Sigmoid colon (tissue), 7 donors: ENCODE results near the gene DCAF16. TPM values are rescaled to one million over a fixed set of nuclear protein-coding genes. Genes with fewer than 3 reads are reported as not detected.

Experiments
- DNase-seq: peaks from one replicate; pipeline ENCODE4 v3.0.0-alpha.2; 2019
- H3K27ac ChIP-seq, 4 donors: fragments of 200-600 bp; sonication (generic); one replicate each; pipeline ENCODE4 v1.5.1; 2016 to 2019; ENCODE audit warnings: mild to moderate bottlenecking in 1 of 4
- H3K27me3 ChIP-seq, 3 donors: fragments of 200-600 bp; sonication (generic); one replicate each; pipeline ENCODE4 v1.5.1; 2019; ENCODE audit warnings: mild to moderate bottlenecking in 1 of 3
- H3K36me3 ChIP-seq, 4 donors: fragments of 200-600 bp; sonication (generic); one replicate each; pipeline ENCODE4 v1.5.1; 2016 to 2019
- H3K4me1 ChIP-seq, 4 donors: fragments of 200-600 bp; sonication (generic); one replicate each; pipeline ENCODE4 v1.5.1; 2017 to 2019
- H3K4me3 ChIP-seq, 4 donors: fragments of 200-600 bp; sonication (generic); one replicate each; pipeline ENCODE4 v1.5.1; 2017 to 2019; ENCODE audit warnings: mild to moderate bottlenecking in 2 of 4, moderate library complexity in 1 of 4
- H3K9me3 ChIP-seq, 4 donors: fragments of 200-600 bp in 3 of 4; sonication (generic) in 3 of 4; one replicate each; pipeline versions ENCODE4 v1.5.1 to v1.6.1; 2013 to 2019
- EP300 ChIP-seq, 4 donors: sonication (generic); formaldehyde crosslinking; IDR thresholded peaks; one replicate each; pipeline ENCODE4 v1.6.1; 2017; ENCODE audit warnings: antibody characterized with exemption in 4 of 4
- POLR2A ChIP-seq, 2 donors: fragments of 450-650 bp; IDR thresholded peaks; one replicate each; pipeline ENCODE4 v1.6.1; 2016; ENCODE audit warnings: antibody characterized with exemption in 2 of 2, mild to moderate bottlenecking in 2 of 2, moderate library complexity in 2 of 2
- POLR2AphosphoS5 ChIP-seq, 4 donors: sonication (generic); formaldehyde crosslinking; IDR thresholded peaks; one replicate each; pipeline ENCODE4 v1.6.1; 2017; ENCODE audit warnings: antibody characterized with exemption in 4 of 4
- WGBS, 2 donors: extraction: QIAGEN DNeasy Blood & Tissue Kit; methylation state at CpG; one replicate each; pipeline ENCODE4 v1.1.7; 2013; 5-methylcytosine and 5-hydroxymethylcytosine counted together
- intact Hi-C: fragments of 100-400 bp; cut with DNase I; formaldehyde crosslinking; loops from one replicate; pipeline ENCODE4 v1.15.1; 2023
- polyA plus RNA-seq, 3 donors: library from polyadenylated mRNA; stranded (reverse); fragments of 200-250 nt; gene quantifications; one replicate each; pipeline ENCODE4 v1.2.3, GENCODE V29; 2013
- total RNA-seq, 4 donors: library from RNA; depleted of rRNA; stranded (reverse); fragments of >200 nt; gene quantifications; one replicate each; pipeline ENCODE4 v1.1.0, GENCODE V29; 2016
- TF ChIP-seq, protein P1 (sequence below), 4 experiments: fragments of 450-650 bp in 3 of 4; fragments of 200-600 bp in 1 of 4; IDR thresholded peaks; one replicate each; pipeline ENCODE4 v1.5.1; 2016 to 2019; ENCODE audit warnings: antibody characterized with exemption in 4 of 4, mild to moderate bottlenecking in 3 of 4, moderate library complexity in 2 of 4
- donor health status: healthy with polysubstance abuse.
- donor health status: Bipolar disorder and iron deficiency.
- donor health status: healthy.

The DCAF16 gene
- total and polyA plus RNA-seq, 7 donors, result 5.8 to 31.5 (median 23.2) TPM

GRCh38 chr4:17787315-17787714, 23.2 kb downstream of the DCAF16 start:
- DNase-seq, result no peak
- Histone ChIP-seq H3K27ac (no peak overlapping the region), H3K4me1 (no peaks in the 10 kb centered on the region), H3K36me3 (no peaks in the 10 kb centered on the region), H3K27me3 (no peaks in the 10 kb centered on the region), H3K9me3 (no peaks in the 10 kb centered on the region), H3K4me3 (no peak overlapping the region)
- TF ChIP-seq POLR2AphosphoS5 (IDR thresholded peaks at IDR 0.05), result no peak
- no peak for TF ChIP-seq EP300 (IDR thresholded peaks at IDR 0.05)
- no peak for TF ChIP-seq POLR2A (IDR thresholded peaks at IDR 0.05)
- TF ChIP-seq, protein P1, sequence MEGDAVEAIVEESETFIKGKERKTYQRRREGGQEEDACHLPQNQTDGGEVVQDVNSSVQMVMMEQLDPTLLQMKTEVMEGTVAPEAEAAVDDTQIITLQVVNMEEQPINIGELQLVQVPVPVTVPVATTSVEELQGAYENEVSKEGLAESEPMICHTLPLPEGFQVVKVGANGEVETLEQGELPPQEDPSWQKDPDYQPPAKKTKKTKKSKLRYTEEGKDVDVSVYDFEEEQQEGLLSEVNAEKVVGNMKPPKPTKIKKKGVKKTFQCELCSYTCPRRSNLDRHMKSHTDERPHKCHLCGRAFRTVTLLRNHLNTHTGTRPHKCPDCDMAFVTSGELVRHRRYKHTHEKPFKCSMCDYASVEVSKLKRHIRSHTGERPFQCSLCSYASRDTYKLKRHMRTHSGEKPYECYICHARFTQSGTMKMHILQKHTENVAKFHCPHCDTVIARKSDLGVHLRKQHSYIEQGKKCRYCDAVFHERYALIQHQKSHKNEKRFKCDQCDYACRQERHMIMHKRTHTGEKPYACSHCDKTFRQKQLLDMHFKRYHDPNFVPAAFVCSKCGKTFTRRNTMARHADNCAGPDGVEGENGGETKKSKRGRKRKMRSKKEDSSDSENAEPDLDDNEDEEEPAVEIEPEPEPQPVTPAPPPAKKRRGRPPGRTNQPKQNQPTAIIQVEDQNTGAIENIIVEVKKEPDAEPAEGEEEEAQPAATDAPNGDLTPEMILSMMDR (IDR thresholded peaks at IDR 0.05), result no peak
- intact Hi-C loops, result no loop called here
- WGBS, 2 donors, result 80 to 81% methylated on average over 5 of the region's 5 CpGs

DNA sequence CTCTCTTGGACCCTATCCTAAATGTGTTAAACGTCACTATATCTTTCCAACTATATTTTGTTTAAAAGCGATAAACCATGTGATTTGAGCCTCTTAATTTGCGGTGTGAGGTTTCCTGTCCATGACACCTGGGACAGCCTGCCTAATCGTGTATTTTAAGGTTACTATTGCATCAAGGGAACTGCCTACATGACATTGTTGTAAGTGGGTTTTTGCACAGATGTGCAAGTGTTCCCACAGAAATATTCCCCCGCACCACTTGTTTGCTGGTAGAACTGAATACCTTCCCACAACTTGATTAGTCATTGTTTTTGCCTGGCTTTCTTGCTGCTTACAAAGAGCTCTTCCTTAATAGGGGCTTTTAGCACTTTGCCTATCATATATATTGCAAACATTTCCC, 24.0 kb downstream of the DCAF16 start:
- Histone ChIP-seq H3K9me3 (no peaks in the 10 kb centered on the region), H3K27me3 (peaks cover 0 to 2% (median 0%) of the 10 kb centered on the region in 3 donors), H3K4me3 (no peak overlapping the region), H3K27ac (no peak overlapping the region), H3K36me3 (no peaks in the 10 kb centered on the region), H3K4me1 (peaks cover 0 to 6% (median 5%) of the 10 kb centered on the region in 4 donors)
- intact Hi-C loops, result no loop called here
- WGBS, 2 donors, result 44 to 72% methylated on average over 5 of the region's 5 CpGs
- TF ChIP-seq EP300 (IDR thresholded peaks at IDR 0.05) (no peak), POLR2A (IDR thresholded peaks at IDR 0.05) (no peak), POLR2AphosphoS5 (IDR thresholded peaks at IDR 0.05) (no peak)
- TF ChIP-seq, protein P1 (IDR thresholded peaks at IDR 0.05), result no peak
- DNase-seq, result no peak

DNA sequence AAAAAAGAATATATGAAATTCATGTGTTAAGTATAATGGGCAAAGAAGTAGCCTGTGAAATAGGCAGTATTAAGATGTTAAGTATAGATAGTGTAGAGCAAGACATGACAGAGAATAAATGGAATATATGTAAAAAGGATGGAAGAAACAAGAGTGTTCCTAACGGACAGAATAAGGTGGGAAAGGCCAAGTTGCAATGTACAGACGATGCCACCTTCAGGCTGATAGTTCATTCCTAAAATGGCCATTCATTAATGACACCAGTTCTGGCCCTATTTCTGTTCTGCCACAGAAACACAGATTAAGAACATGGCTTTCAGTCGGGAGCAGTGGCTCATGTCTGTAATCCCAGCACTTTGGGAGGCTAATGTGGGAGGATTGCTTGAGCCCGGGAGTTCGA, 24.7 kb downstream of the DCAF16 start:
- no peak for TF ChIP-seq EP300 (IDR thresholded peaks at IDR 0.05)
- TF ChIP-seq, protein P1 (IDR thresholded peaks at IDR 0.05), result no peak
- no peak for TF ChIP-seq POLR2A (IDR thresholded peaks at IDR 0.05)
- intact Hi-C loops, result no loop called here
- 71 to 83% methylated on average over 5 of the region's 5 CpGs for WGBS, 2 donors

DNA sequence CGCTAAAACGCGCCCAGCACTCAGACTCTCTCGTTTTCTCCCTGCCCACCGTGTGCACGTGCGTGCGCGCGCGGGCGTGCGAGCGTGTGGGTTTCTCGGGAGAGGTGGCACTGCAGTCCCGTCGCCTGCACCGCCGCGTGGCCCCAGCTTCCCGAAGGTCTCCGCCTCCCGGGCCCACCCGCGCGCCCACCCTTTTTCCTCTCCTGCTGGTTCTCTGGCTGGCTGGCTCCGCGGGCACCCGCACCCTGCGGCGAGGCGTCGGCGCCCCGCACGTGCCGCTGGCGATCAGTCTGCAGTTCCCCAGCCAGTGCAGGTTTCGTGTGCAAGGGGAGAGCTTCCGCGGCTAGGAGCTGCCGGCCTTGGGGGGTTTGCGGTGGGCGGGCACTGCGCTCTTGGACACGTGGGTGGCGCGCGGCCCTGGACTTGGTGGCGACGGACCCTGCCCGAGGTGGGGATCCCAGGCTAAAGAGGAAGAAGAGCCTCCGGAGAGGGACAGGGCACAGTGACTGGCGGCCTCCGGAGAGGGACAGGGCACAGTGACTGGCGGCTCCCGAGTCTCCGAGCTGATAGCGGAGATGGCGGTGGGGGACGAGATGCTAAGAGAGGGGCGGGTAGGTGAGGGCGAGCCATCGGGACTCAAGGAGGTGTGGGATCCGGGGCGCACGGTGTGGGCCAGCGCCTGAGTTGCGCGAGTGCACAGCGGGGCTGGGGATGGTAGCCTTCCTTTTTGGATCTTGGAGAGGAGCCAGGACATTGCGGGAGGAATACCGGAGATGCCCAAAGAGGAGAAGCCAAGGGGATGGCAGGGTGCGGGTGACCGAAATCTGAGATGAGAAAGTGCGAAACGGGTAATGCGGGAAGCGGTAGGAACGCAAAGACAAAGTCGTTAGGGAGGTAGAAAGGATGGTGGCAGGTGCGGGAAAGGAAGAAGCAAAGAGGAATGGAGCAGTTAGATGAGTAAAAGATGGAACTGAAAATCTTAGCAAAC, 29.0 kb downstream of the DCAF16 start, which contains the start of gene FAM184B:
Gene FAM184B, minus strand, starts transcription at position 322 of the 988 bp plus-strand sequence. CDS start 322 bp downstream, outside the sequence.
- peaks cover 0 to 22% (median 18%) of the 10 kb centered on the region in 4 donors for H3K4me1 ChIP-seq
- peak within 1 kb of the TSS; percentile 16 to 52 (median 44) for H3K4me3 ChIP-seq
- TF ChIP-seq, protein P1 (IDR thresholded peaks at IDR 0.05), result no peak
- TF ChIP-seq EP300 (IDR thresholded peaks at IDR 0.05) (no peak), POLR2A (IDR thresholded peaks at IDR 0.05) (no peak), POLR2AphosphoS5 (IDR thresholded peaks at IDR 0.05) (no peak)
- DNase-seq, result no peak
- intact Hi-C loops, result no loop called here
- 5 to 9% methylated on average over 82 of the region's 82 CpGs for WGBS, 2 donors
- H3K36me3 ChIP-seq, result no peaks in the 10 kb centered on the region
- H3K9me3 ChIP-seq, result no peaks in the 10 kb centered on the region
- no peak within 1 kb of the TSS for H3K27ac ChIP-seq
- H3K27me3 ChIP-seq, result peaks cover 0 to 33% (median 14%) of the 10 kb centered on the region in 3 donors

More for the DNA sequence above, 24.7 kb downstream of the DCAF16 start:
- H3K27ac ChIP-seq, result no peak overlapping the region
- H3K27me3 ChIP-seq, result peaks cover 0 to 9% (median 6%) of the 10 kb centered on the region in 3 donors
- DNase-seq, result no peak
- H3K4me1 ChIP-seq, result peaks cover 0 to 13% (median 12%) of the 10 kb centered on the region in 4 donors
- H3K36me3 ChIP-seq, result no peaks in the 10 kb centered on the region
- H3K9me3 ChIP-seq, result no peaks in the 10 kb centered on the region
- no peak overlapping the region for H3K4me3 ChIP-seq
